HL-60 (cell line): Measurements from ENCODE around the gene XPO5.

Experiments used
- DNase-seq, 2 experiments: peaks; one replicate each; pipeline ENCODE4 v3.0.0-alpha.2; 2010 to 2020; ENCODE audit warnings: low read depth in 1 of 2, low spot score in 1 of 2
- H3K27ac ChIP-seq: fragments of 250-450 bp; sonication (Bioruptor Pico); replicated peaks from 2 replicates; pipeline ENCODE4 v1.5.1; 2020; ENCODE audit warnings: mild to moderate bottlenecking, moderate library complexity
- H3K27me3 ChIP-seq: fragments of 250-450 bp; sonication (Bioruptor Pico); 2 replicates; pipeline ENCODE4 v1.5.1; 2021; ENCODE audit warnings: mild to moderate bottlenecking, moderate library complexity; ENCODE audit not compliant: insufficient read depth, poor library complexity, severe bottlenecking
- H3K4me3 ChIP-seq: replicated peaks from 2 replicates; pipeline ENCODE4 v1.5.1; 2011; ENCODE audit warnings: mild to moderate bottlenecking, control low read depth, low read length; ENCODE audit not compliant: insufficient read depth
- CTCF ChIP-seq: IDR thresholded peaks from one replicate; pipeline ENCODE4 v1.5.1; 2011; ENCODE audit warnings: low read length, control low read depth, inconsistent platforms; ENCODE audit not compliant: insufficient read depth
- GABPA ChIP-seq: IDR thresholded peaks from 2 replicates; pipeline ENCODE4 v1.6.1; 2012; ENCODE audit warnings: low read depth
- POLR2AphosphoS5 ChIP-seq: IDR thresholded peaks from 2 replicates; pipeline ENCODE4 v1.6.1; 2012; ENCODE audit warnings: low read depth
- REST ChIP-seq: IDR thresholded peaks from 2 replicates; pipeline ENCODE4 v1.6.1; 2012; ENCODE audit warnings: low read depth; ENCODE audit not compliant: insufficient replicate concordance
- SPI1 ChIP-seq: IDR thresholded peaks from 2 replicates; pipeline ENCODE4 v1.6.1; 2012; ENCODE audit warnings: low read depth, mild to moderate bottlenecking, borderline replicate concordance

Gene XPO5

GRCh38 chr6:43472515-43472914 lies 103.3 kb downstream of the XPO5 start:
- Histone ChIP-seq H3K27ac (no peak overlapping the region), H3K27me3 (no peaks in the 10 kb centered on the region), H3K4me3 (no peak overlapping the region)
- no peak for DNase-seq
- TF ChIP-seq POLR2AphosphoS5: no peak
- no peak for TF ChIP-seq SPI1
- no peak for TF ChIP-seq CTCF
- no peak for TF ChIP-seq GABPA
- TF ChIP-seq REST: no peak
